HTR-8/SVneo (cell line): ENCODE data around the gene ABCA13.

Source experiments
- DNase-seq: peaks from one replicate; pipeline ENCODE4 v3.0.0; 2011; ENCODE audit warnings: low spot score, mixed read lengths; ENCODE audit not compliant: insufficient read length
- FAIRE-seq: peaks from 2 replicates; lab custom pipeline; 2011; peaks lifted over from hg19 to GRCh38; lab: Jason Lieb, UNC

ABCA13 gene

DNA sequence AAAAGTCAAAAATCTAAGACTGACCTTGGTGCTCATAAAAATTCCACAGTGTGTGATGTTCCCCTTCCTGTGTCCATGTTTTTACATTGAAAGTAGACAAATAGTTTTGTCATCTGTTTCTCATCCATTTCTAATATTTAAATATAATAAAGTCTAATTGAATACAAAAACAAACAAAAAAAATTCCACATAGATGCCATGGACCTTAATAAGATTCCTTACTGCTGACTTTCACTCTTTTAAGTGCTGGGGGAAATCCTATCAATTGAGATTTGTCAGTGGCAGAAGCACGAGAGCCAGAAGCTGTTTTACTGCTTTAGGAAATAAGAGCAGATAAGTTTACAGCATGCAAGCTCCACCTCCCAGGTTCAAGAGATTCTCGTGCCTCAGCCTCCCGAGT, 310.0 kb downstream of the ABCA13 start:
- FAIRE-seq, result no peak
- no peak for DNase-seq

DNA sequence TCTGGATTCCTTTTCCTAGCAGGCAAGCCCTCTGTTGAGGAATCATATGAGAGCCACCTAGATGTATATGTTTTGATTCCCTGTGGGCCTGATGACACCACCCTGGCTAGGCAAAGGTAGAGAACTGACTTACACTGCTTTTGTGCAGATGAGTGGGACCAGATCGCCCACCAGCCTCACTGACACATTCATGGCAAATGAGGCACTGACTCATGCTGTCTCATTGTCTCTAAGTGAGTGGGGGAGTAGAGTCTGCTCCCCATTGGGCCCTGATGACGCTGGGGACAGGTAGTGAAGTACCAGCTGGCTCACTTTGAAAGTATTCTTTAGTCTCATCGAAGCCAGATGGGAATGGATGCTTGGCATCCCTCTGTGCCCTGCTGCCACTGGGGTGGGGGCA, 326.3 kb downstream of the ABCA13 start:
- DNase-seq (no peak), FAIRE-seq (no peak)

DNA sequence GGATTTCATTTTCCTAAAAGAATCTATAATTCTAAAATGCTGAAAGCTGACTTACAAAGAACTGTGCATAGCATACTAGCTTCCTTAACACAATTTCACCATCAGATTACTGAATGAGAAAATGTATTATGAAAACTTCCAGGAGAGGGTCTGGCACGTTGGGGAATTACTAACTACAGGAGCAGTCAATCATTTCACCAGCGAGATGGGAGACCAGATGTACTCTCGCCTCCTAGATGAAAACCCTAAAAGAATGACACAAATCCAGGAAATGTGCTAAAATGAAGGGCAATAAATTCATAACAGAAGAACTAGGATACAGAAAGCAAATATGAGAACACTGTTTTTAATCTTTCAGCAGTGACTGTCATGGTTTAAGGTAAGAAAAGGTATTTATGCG, 330.8 kb downstream of the ABCA13 start:
- FAIRE-seq (no peak), DNase-seq (no peak)

DNA sequence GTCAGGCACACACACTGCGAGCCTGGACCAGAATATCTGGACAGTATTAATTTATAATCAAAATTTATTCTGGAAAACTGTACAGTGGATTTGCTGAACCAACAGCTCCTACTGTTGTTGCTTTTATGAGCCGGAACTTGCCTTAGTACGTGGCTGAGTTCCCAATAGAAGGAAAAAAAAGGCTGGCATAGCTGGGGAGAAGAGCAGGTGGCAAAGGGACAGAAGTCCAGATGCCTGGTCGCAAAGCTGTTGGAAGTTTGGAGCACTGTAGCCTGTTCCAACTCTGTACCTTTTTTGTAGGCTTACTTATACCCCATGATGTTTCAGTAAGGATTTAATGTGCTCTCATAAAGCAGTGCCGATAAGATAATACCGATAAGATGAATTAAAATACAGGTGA, 333.8 kb downstream of the ABCA13 start:
- DNase-seq (no peak), FAIRE-seq (no peak)

DNA sequence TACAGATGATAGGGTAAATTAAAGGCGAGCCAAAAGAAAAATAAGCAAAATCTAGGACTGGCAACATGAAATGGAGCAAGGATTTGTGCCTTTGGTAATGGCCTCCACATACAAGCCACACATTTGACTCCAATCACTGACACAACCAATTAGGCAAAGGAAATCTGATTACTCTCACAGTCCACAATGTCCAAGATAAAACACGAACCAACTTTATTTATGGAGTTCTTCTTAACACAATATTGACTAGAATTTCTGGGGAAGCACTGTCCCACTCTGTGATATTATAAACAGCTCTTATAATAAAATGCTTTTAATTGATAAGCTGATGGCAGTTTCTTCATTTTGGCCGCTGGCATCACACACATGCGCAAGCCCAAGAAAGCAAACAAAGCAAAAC, 334.2 kb downstream of the ABCA13 start:
- DNase-seq, result no peak
- FAIRE-seq, result no peak

DNA sequence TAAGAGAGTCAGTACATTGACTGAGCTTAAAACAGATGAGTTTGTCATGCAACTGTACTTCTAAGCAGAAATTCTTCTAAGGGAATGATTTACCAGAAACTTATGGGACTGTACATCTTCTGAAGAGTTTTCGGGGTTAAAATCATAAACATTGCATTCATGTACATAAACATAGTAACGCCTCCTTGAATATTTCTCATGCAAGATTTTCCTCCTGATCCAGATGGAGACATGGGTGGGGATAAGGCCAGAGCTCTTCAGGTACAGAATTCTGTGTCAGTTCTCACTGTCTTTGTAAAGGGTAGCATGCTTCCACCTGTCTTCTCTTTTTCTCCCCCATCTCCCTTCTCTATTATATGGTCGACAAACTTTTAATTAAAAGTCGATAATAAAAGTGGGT, 335.3 kb downstream of the ABCA13 start:
- FAIRE-seq (no peak), DNase-seq (no peak)

DNA sequence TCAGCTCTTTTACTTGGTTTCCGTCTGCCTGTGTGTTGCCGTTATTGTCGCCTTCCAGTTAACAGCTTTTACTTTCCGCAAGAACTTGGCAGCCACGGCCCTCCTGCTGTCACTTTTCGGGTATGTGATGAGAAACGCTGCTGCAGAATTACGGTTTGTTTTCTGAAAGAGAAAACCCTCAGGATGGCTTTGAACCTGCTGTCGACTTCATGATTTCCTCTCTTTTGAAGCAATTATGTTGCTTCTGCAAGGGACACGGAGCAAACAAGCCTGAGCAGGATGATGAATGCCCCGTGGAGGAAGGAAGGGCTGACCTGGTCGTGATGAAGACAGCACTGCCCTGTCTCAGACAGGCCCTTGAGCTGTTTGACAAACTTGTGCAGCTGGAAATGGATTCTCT, 339.8 kb downstream of the ABCA13 start:
- FAIRE-seq, result no peak
- DNase-seq, result no peak

DNA sequence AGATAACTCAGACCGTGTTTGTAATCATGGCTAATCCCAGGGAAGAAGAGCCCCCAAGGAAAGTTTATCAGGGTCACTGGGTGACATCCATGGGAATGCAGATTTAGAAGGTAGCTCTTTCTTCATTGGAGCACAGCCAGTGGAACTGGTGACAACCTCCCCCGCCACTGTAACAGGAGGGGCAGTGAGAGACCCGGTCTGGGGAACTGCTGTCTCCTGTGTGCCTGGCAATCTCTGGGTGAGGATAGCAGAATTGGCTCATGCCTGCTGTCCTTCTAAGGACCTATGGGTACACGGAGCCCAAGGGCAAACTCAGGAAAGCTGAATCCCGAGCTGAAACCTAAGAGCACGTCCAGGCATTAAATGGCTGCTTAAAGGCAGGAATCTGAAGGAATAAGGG, 341.6 kb downstream of the ABCA13 start:
- FAIRE-seq, result no peak

DNA sequence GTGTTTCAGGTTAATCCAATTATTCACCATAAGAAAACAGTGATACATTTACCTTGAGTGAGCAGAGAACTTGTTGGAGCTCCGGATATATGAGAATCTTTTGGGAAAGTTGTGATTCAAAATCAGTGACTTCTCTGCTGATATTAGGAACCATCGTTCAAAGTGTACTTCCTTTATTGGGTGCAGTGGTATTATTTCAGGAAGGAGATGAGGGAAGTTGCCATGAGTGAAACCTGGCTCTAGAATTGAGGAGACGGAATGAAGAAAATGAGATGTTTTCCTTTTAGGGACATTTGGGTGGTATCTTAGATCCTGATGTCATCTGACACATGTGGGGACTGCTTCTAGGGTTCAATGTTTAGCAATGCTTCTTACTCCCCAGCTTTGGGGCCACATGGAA, 343.9 kb downstream of the ABCA13 start:
- FAIRE-seq (no peak), DNase-seq (no peak)

More for the DNA sequence above, 341.6 kb downstream of the ABCA13 start:
- no peak for DNase-seq

DNA sequence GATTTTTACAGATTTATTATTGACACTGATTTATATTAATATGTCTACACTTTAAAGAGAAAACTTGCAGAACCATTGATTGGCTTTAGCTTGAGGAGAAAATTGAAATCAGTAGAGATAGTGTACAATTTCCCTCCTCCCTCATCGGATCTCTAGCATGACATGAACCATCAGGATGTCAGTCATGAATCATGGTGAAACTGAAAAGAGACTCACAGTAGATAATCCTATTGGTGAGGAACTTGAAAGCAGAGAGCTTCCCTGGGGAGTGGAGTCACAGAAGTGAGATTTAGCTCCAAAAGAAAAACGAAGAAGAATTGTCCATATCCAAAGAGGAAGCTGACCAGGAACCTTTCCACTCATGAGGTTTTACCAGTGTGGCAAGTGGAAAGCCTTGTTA, 346.8 kb downstream of the ABCA13 start:
- no peak for DNase-seq
- FAIRE-seq, result no peak

DNA sequence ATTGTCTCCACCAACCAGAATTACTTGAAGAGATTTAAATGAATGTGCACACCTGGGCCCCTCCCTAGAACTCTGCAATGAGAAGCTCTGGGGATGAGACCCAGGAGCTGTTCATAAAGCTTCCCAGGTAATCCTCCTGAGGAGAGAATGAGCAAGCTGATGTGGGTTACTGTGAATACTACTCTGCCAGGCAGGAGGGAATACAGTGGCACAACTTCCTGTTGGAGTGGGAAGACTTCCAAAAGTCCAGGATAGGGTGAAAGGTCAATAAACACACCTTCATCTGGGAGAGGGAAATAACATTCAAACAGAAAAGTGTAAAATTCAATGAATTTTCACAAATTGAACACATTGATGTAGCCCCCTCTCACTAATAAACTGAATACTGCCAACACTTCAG, 351.4 kb downstream of the ABCA13 start:
- DNase-seq (no peak), FAIRE-seq (no peak)

DNA sequence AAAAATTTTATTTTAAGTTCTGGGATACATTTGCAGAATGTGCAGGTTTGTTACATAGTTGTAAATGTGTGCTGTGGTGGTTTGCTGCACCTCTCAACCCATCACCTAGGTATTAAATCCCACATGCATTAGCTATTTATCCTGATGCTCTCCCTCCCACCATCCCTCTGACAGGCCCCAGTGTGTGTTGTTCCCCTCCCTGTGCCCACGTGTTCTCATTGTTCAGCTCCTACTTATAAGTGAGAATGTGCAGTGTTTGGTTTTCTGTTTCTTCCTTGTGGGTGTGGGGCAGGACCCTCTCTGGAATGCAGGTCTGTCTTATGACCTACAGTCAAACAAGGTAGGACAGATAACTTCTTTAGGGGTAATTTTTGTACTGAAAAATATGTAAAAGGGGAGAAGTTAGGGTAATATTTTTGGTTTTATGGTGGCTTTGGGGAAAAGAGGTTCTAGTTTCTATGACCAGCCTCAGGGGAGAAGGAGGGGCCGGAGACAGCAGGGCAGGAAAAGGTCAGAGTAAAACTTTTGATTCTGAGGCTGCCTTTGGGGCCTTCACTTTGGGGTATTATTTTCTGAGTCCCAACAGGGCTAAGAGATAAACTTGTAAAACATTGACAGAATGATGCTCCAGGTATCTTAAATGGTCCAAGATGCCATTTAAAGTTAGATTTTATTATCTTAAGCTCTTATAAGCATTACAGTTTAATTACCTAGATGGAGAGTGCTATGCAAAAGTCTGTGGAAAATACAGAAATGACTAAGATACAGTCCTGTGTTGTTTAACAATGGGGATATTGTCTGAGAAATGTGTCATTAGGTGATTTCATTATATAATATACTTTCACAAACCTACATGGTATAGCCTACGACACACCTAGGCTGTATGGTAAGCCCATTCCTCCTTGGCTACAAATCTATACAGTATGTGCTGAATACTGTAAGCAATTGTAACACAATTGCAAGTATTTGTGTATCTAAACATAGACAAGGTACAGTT, 354.8 kb downstream of the ABCA13 start:
- no peak for DNase-seq

DNA sequence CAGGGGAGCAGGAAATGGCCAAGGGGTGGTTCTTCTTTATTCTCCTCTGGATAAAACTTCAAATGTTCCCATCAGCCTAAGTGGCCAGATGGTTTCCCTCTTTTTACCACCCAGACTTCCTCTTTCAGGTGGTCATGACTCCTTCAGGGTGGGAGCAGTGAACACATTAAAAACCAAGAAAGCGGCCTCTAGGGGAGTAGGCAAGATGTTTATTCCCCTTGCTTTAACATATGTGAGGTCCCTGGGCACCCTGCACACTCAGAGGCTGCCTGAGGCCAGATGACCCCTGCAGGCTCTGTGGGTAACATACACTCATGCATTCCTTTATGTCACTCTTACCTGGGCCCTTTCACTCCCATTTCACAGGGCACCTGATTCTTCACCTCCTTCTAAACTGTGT, 357.4 kb downstream of the ABCA13 start:
- no peak for FAIRE-seq
- DNase-seq, result no peak

More for the DNA sequence above, 354.8 kb downstream of the ABCA13 start:
- no peak for FAIRE-seq

DNA sequence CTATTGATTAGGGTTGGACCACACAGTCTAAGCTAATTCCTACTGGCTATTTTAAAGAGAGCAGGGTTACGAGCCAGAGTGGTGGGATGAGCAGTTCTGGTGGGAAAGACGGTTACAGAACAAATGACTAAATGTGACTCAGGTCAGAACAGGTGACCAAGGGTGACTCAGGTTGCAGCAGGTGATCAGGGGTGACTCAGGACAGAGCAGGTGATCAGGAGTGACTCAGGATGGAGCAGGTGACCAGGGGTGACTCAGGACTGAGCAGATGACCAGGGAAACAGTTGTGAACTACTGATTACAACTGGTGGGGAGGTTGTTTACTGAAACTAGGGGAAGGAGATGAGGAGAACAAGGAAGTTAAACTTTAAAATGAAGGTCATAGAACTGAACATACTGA, 366.3 kb downstream of the ABCA13 start:
- FAIRE-seq, result no peak
- no peak for DNase-seq

DNA sequence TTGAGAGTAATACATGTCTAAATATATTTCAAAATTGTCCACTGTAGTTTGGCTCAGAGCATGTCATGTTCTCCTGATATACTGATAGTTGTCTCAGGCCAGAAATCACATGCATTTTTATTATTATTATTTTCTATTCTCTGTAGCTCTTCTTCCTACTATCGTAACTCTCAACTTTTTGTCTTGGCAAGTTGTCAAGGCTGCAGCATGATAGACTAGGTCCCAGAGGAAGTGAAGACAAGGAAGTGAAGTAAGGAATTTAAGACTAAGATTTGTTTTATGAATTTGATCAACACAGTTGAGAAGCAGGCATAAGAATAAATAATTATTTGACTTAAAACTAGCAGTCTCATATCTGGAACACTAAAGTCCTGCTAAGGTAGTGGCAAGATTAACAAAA, 369.5 kb downstream of the ABCA13 start:
- DNase-seq (no peak), FAIRE-seq (no peak)

DNA sequence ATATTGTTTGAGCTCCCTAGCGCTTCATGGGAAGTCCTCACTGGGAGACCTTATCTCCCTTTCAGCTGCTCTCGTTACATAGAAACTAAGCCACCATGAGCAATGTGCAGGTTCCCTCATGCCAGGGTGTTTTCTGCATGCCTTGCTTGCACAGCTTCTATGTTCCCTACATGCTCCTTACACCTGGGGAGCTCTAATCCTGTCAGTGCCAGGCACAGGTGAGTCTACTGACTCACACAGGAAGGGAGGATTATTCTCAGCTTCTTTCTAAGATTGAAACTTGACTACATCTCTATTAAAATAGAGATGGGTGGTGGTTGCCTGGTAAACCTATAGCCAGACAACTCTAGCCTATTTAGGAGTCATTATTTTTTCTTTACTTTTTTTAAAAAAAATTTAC, 377.4 kb downstream of the ABCA13 start:
- DNase-seq (no peak), FAIRE-seq (no peak)

DNA sequence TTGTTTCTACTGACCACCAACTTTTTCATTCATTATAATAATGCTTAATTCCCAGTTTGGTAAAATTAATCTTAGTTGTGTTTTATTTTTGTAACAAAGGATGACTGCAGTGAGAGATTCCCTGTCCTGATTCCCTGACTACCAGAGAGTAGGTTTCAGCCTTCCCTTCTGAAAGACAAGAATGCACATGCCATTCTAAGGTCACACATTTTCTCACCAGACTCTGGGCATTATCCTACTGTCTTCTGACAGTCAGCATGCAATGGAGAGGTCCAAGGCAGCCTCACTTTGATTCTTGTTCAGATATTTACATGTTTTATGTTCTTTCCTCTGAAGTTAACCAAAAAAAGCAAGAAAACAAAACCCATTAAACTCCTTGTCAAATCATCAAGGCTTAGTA, 380.4 kb downstream of the ABCA13 start:
- FAIRE-seq, result no peak
- no peak for DNase-seq

DNA sequence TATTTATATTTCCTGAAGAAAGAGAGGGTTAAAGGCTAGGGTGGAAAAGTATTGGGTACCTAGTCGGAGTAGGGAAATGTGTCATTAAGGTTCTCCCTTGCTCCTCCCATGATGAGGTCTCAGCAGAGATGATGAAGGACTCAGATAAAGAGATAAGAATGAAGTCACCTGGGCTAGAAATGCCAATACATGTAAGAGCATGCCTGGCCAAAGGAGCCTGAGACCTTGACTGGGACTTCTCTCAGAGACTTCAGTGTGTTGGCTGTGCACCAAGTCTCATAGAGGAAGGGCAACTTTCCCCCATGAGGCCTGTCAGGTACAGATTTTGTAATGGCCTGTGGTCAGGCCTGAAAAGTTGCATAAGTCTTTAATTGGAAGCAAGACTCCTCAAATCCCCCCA, 392.1 kb downstream of the ABCA13 start:
- DNase-seq (no peak), FAIRE-seq (no peak)

DNA sequence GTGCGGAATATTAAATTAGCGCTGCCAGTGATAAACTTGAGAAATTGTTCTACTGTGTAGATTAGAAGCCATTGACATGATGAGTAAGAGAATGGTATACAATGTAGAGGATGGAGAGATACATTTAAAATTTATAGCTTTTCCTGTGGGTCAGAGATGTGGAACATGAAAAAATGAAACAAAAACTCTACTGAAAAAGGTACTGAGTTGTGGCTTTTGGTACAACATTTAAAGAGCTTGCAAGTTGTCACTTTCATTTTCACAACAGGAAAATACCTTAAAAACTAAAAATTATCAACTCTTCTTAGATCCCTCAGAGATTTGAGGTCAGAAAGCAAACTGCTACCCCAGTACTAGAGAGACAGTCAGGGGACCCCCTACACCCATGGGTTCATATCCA, 404.3 kb downstream of the ABCA13 start:
- DNase-seq, result no peak
- FAIRE-seq, result no peak

DNA sequence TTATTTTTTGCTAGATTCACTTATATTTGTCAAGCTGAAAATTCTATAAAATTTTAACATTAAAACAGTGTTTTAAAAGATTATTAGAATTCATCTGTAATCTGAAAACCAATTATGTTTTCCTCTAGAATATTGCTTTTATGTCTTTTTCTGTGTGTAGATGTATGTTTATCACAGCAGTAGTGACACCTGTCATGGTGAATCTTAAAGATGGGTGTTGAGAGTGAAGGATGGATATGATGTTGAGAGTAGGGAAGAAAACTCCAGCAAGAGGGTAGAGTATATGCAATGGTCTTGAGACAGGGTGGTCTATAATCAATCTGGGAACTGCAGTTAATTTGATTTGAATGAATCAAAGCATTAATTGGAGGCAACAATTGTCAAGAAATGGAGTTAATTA, 416.2 kb downstream of the ABCA13 start:
- no peak for FAIRE-seq
- DNase-seq, result no peak

DNA sequence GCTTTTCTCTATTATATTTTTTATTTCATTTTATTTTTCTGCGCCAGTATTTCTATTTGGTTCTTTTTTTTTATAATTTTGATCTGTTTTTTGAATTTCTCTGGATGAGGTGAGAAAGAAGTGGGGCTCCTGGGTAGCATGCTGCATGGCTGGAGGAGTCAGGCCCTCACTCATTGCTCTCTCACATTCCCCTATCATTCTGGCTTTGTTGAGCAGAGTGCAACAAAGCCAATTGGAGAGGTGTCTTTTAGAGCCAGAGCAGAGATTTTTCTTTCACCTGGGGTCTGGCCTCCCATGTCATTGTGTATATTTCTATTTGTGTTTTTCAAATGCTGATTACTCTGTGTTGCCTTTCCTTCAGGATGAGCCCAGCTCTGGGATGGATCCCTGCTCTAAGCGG, 423.1 kb downstream of the ABCA13 start:
- FAIRE-seq (no peak), DNase-seq (no peak)

DNA sequence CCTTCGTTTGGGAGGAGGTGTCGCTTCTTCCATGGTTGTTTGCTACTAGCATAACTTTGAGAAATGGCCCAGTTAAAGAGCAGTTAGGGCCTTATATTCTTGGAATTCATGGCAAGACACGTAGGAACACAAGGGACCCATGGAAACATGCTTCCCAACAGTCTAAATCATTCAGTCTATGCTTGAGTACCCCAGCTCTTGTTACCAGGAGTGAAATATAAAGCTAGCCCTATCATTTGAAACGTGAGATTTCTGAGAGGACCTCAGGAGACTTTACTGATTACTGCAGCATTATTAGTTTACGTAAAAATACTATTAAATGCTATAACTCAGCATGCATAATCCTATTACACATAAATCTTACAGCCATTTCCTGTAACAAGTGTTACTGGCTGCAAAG, 424.5 kb downstream of the ABCA13 start:
- DNase-seq (no peak), FAIRE-seq (no peak)
